Adrenal gland (tissue), 12 donors: Measurements from ENCODE around the gene URM1. TPM values are rescaled to one million over a fixed set of nuclear protein-coding genes. Genes with fewer than 3 reads are reported as not detected.

Source experiments
- DNase-seq, 7 donors: peaks; one replicate each; pipeline ENCODE4 v3.0.0-alpha.2; 2019 to 2020
- H3K27ac ChIP-seq, 5 donors: fragments of 200-600 bp; sonication (generic) in 4 of 5; 1 replicate in 3 of 5; 2 replicates in 2 of 5; pipeline versions ENCODE4 v1.5.1 to v1.8.0; 2016 to 2020; ENCODE audit warnings: mild to moderate bottlenecking in 1 of 5
- H3K27me3 ChIP-seq: fragments of 200-600 bp; 2 replicates; pipeline ENCODE4 v1.8.0; 2021
- H3K36me3 ChIP-seq, 2 donors: fragments of 200-600 bp; replicated peaks in 1 of 2; 1 replicate in 1 of 2; 2 replicates in 1 of 2; pipeline versions ENCODE4 v1.5.1 to v1.8.0; 2018 to 2022
- H3K4me1 ChIP-seq, 2 donors: fragments of 200-600 bp; replicated peaks in 1 of 2; 1 replicate in 1 of 2; 2 replicates in 1 of 2; pipeline versions ENCODE4 v1.5.1 to v1.8.0; 2018 to 2021
- H3K4me3 ChIP-seq, 4 donors: fragments of 200-600 bp; sonication (generic) in 3 of 4; one replicate each; pipeline ENCODE4 v1.5.1; 2016 to 2018
- H3K9me3 ChIP-seq, 3 donors: fragments of 200-600 bp; sonication (generic) in 1 of 3; replicated peaks in 1 of 3; 1 replicate in 2 of 3; 2 replicates in 1 of 3; pipeline versions ENCODE4 v1.5.1 to v1.8.0; 2016 to 2021
- POLR2A ChIP-seq, 2 donors: fragments of 450-650 bp; IDR thresholded peaks; one replicate each; pipeline ENCODE4 v1.6.1; 2017; ENCODE audit warnings: antibody characterized with exemption in 2 of 2, mild to moderate bottlenecking in 2 of 2, moderate library complexity in 1 of 2
- WGBS, 4 donors: extraction: QIAGEN DNeasy Blood & Tissue Kit in 2 of 4; methylation state at CpG; one replicate each; pipeline versions ENCODE4 v1.1.5 to v1.1.7; 2013 to 2017; 5-methylcytosine and 5-hydroxymethylcytosine counted together
- intact Hi-C, 2 donors: fragments of 100-400 bp; cut with DNase I; formaldehyde crosslinking; loops; one replicate each; pipeline versions ENCODE4 v1.14.1 to v1.15.0; 2022 to 2023
- polyA plus RNA-seq, 3 donors: library from polyadenylated mRNA; stranded (reverse); fragments of 200-250 nt in 2 of 3; fragments of 350-450 nt in 1 of 3; fragmentation: Illumina TruSeq in 1 of 3; extraction: RNeasy Lipid Tissue Mini Kit (QIAGEN cat#74804) in 1 of 3; gene quantifications; one replicate each; pipeline ENCODE4 v1.2.3, GENCODE V29; 2013 to 2014
- total RNA-seq, 9 donors: library from RNA; depleted of rRNA in 4 of 9; stranded (reverse); fragments of >200 nt in 4 of 9; fragments of 120-200 nt in 1 of 9; fragmentation: NEBNext Ultra II Directional in 1 of 9; extraction: Animal tissue kit (Norgen Biotek cat#: 25700) in 1 of 9; gene quantifications; one replicate each; pipeline versions ENCODE4 v1.1.0 to v1.2.4, GENCODE V29; 2013 to 2023
- TF ChIP-seq, protein P1 (sequence below), 6 experiments: fragments of 450-650 bp in 4 of 6; fragments of 200-600 bp in 2 of 6; sonication (generic) in 1 of 6; IDR thresholded peaks; 1 replicate in 5 of 6; 2 replicates in 1 of 6; pipeline versions ENCODE4 v1.5.1 to v1.8.0; 2016 to 2021; ENCODE audit warnings: antibody characterized with exemption in 6 of 6, mild to moderate bottlenecking in 2 of 6, moderate library complexity in 1 of 6
- donor health status: healthy with polysubstance abuse.
- donor health status: Bipolar disorder and iron deficiency.
- donor health status: DM: yes; HTN: yes; CAD: no.
- donor health status: DM: no; HTN: no; CAD: no.
- donor health status: DM: no; HTN: no; CAD: no.
- donor health status: DM: yes; HTN: yes; CAD: no.

The URM1 gene
- total and polyA plus RNA-seq, 12 donors = 22.8 to 87.1 (median 42.2) TPM

DNA sequence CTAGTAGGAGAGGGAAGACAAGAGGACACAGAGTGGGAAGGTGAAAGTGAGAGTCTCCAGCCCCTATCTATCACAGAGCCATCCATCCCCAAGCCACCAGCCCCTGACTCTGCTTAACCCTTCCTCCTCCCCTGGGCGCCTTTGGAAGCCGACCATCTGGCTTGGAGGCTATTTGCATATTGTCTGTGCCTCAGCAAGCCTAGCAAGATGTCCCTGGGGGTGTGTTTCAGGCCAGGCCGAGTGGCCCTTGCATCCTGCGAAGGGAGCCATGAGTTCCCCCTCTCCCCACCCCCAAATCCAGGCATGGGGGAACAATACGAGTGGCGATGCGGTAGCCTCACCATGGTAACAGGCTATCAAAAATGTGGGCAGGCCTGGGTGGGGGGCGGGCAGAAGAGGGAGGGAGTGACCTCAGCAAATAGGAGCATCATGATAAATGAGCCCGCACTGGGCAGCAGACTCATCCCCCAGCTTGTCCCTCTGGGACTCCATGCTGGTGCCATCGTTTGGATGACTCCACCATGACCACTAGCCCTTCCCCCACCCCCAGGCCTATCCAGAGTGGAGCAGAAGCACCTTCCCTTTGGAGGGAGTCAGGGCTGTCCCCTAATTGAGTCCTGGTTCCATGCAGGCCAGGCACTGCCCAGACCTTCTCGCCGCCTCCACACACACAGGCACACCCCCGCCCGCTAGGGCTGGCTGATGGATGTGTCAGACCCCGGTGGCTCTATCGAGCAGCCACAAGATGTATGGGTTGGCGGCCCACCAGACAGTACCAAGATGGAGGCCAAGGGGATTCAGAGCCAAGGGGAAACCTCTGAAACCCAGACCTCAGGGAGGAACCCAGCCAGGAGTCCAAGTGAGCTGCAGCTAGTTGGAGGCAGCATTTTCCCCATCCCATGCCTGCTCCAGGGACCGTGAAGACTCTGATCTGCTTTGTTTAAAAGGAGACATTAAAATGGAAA lies 14.6 kb downstream of the URM1 start:
- peaks cover 0 to 41% of the 10 kb centered on the region in 2 donors for H3K36me3 ChIP-seq
- intact Hi-C loops = no loop called here
- WGBS, 4 donors = 75 to 80% (median 78%) methylated on average over 14 to 18 of the region's 18 CpGs

GRCh38 chr9:128388150-128388549 lies 17.0 kb downstream of the URM1 start:
- intact Hi-C loops = no loop called here
- DNase-seq = no peak
- H3K27ac ChIP-seq = no peak overlapping the region
- no peaks in the 10 kb centered on the region for H3K4me1 ChIP-seq
- 82 to 93% (median 88%) methylated on average over 5 to 10 of the region's 10 CpGs for WGBS, 4 donors
- H3K9me3 ChIP-seq = no peaks in the 10 kb centered on the region
- TF ChIP-seq POLR2A (IDR thresholded peaks at IDR 0.05) = no peak
- no peak overlapping the region for H3K4me3 ChIP-seq
- peaks cover 0 to 41% of the 10 kb centered on the region in 2 donors for H3K36me3 ChIP-seq
- H3K27me3 ChIP-seq = no peaks in the 10 kb centered on the region

More for the DNA sequence above, 14.6 kb downstream of the URM1 start:
- TF ChIP-seq POLR2A (IDR thresholded peaks at IDR 0.05) = no peak
- TF ChIP-seq, protein P1, sequence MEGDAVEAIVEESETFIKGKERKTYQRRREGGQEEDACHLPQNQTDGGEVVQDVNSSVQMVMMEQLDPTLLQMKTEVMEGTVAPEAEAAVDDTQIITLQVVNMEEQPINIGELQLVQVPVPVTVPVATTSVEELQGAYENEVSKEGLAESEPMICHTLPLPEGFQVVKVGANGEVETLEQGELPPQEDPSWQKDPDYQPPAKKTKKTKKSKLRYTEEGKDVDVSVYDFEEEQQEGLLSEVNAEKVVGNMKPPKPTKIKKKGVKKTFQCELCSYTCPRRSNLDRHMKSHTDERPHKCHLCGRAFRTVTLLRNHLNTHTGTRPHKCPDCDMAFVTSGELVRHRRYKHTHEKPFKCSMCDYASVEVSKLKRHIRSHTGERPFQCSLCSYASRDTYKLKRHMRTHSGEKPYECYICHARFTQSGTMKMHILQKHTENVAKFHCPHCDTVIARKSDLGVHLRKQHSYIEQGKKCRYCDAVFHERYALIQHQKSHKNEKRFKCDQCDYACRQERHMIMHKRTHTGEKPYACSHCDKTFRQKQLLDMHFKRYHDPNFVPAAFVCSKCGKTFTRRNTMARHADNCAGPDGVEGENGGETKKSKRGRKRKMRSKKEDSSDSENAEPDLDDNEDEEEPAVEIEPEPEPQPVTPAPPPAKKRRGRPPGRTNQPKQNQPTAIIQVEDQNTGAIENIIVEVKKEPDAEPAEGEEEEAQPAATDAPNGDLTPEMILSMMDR (IDR thresholded peaks at IDR 0.05) = no peak
- no peak for DNase-seq
- H3K4me1 ChIP-seq = no peaks in the 10 kb centered on the region
- H3K27ac ChIP-seq = no peak overlapping the region
- H3K4me3 ChIP-seq = no peak overlapping the region
- H3K27me3 ChIP-seq = no peaks in the 10 kb centered on the region
- no peaks in the 10 kb centered on the region for H3K9me3 ChIP-seq

DNA sequence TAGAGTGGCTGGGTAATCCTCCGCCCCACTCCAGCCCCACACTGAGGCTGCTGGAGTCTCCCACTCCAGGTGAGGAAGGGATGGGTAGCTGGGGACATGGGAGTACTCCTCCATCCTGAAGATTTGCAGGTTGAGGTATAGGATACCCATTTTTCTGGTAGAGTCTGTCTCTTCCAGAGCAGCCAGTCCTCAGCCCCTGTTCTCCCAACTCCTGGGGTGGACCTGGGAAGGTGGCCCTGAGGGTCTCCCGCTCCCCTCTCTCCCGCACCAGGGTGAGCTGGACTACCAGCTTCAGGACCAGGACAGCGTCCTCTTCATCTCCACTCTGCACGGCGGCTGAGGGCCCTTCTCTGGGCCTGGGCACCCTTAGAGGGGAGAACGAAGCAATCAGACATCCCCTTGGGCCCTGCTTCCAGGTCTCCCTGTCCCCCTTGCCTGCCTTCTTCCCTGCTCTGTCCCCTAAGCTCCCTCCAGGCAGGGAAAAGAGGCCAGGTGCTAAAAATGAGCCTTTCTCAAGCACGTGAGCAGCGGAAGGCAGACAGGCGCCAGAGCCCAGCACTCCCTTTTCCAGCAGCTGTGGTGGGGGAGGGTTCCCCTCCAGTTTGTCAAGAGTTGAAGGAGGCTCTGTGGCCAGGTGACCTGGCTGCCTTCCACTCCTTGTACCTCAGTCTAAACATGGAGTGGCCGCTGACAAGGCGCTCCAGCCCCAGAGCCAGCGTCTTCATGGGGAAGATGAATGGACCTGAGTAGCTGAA lies 18.4 kb downstream of the URM1 start:
- Histone ChIP-seq H3K4me3 (no peak overlapping the region), H3K27me3 (no peaks in the 10 kb centered on the region), H3K36me3 (peaks cover 0 to 37% of the 10 kb centered on the region in 2 donors), H3K27ac (no peak overlapping the region), H3K4me1 (no peaks in the 10 kb centered on the region), H3K9me3 (no peaks in the 10 kb centered on the region)
- no peak for DNase-seq
- WGBS, 4 donors = 86 to 89% (median 87%) methylated on average over 6 to 13 of the region's 13 CpGs
- TF ChIP-seq, protein P1 (IDR thresholded peaks at IDR 0.05) = no peak
- intact Hi-C loops = no loop called here

GRCh38 chr9:128390150-128390812 lies 19.1 kb downstream of the URM1 start:
- Histone ChIP-seq H3K36me3 (peaks cover 0 to 37% of the 10 kb centered on the region in 2 donors), H3K4me1 (no peaks in the 10 kb centered on the region), H3K9me3 (no peaks in the 10 kb centered on the region), H3K27me3 (no peaks in the 10 kb centered on the region), H3K27ac (no peak overlapping the region), H3K4me3 (no peak overlapping the region)
- TF ChIP-seq, protein P1 (IDR thresholded peaks at IDR 0.05) = no peak
- TF ChIP-seq POLR2A (IDR thresholded peaks at IDR 0.05) = no peak
- WGBS, 4 donors = 86 to 94% (median 89%) methylated on average over 10 to 11 of the region's 11 CpGs
- intact Hi-C loops = no loop called here
- DNase-seq = no peak
